ENCODE measurements around the gene TMEM50A. TPM values are rescaled to one million over a fixed set of nuclear protein-coding genes. Genes with fewer than 3 reads are reported as not detected.
"Not testable (repeated sequence)": the region's sequence is repeated elsewhere in the genome, so short reads cannot be mapped to it uniquely, and the experiment has no call there.

Gene TMEM50A
- total and polyA plus RNA-seq, 9 of the 15 experiments (the other 6 are each of a cell fraction or from before 2014, with no cell fraction given) = 43.7 to 195 (median 137) TPM

GRCh38 chr1:25369691-25370271 lies 31.6 kb downstream of the TMEM50A start (continued):
- TF ChIP-seq NR2C1 (IDR thresholded peaks at IDR 0.05); TEAD4 (CRISPR knock-in tag; IDR thresholded peaks at IDR 0.05; ENCODE audit: borderline replicate concordance): not testable (repeated sequence)
- TF ChIP-seq NR2C1 (tag; IDR thresholded peaks at IDR 0.05) = peak; percentile 60
- peak; percentile 38 for TF ChIP-seq ATF7 (IDR thresholded peaks at IDR 0.05)
- peak; percentile 66 for TF ChIP-seq TAL1 (IDR thresholded peaks at IDR 0.05)
- peak; percentile 52; the same call in 1 of the 2 replicates for TF ChIP-seq MEF2D (tag; conservative IDR thresholded peaks at IDR 0.05; ENCODE audit: low read depth)
- TF ChIP-seq TEAD4 (IDR thresholded peaks at IDR 0.05; ENCODE audit: low read length) = peak; percentile 76
- TF ChIP-seq SMARCA4 (IDR thresholded peaks at IDR 0.05) = peak; percentile 57; the same call in 1 of the 2 replicates
- TF ChIP-seq CEBPG (CRISPR knock-in tag; IDR thresholded peaks at IDR 0.05) = peak; percentile 10; the same call in 1 of the 2 replicates
- TF ChIP-seq CEBPG (tag; conservative IDR thresholded peaks at IDR 0.05 in 1 of 2, IDR thresholded peaks at IDR 0.05 in 1 of 2) = peak; percentile 19 to 42; a peak in 1 of 4 replicates
- TF ChIP-seq, protein P1, sequence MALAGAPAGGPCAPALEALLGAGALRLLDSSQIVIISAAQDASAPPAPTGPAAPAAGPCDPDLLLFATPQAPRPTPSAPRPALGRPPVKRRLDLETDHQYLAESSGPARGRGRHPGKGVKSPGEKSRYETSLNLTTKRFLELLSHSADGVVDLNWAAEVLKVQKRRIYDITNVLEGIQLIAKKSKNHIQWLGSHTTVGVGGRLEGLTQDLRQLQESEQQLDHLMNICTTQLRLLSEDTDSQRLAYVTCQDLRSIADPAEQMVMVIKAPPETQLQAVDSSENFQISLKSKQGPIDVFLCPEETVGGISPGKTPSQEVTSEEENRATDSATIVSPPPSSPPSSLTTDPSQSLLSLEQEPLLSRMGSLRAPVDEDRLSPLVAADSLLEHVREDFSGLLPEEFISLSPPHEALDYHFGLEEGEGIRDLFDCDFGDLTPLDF (CRISPR knock-in tag; IDR thresholded peaks at IDR 0.05) = 0 out of 2 replicates have a peak, but pooled peaks have one; percentile 22
- peak; percentile 56; the same call in 1 of the 2 replicates for TF ChIP-seq DMBX1 (CRISPR knock-in tag; IDR thresholded peaks at IDR 0.05; ENCODE audit: borderline replicate concordance)
- peak; percentile 91 for TF ChIP-seq SMARCA5 (IDR thresholded peaks at IDR 0.05)
- TF ChIP-seq NFE2 (IDR thresholded peaks at IDR 0.05; ENCODE audit: low read depth) = 0 out of 2 replicates have a peak, but pooled peaks have one; percentile 23
- peak; percentile 68 for TF ChIP-seq GATA2 (CRISPR knock-in tag; IDR thresholded peaks at IDR 0.05)
- TF ChIP-seq NCOR1 (IDR thresholded peaks at IDR 0.05) = peak; percentile 58
- TF ChIP-seq SMAD4 (CRISPR knock-in tag; conservative IDR thresholded peaks at IDR 0.05) = peak; percentile 62; the same call in 1 of the 2 replicates
- TF ChIP-seq MEIS2 (IDR thresholded peaks at IDR 0.05; ENCODE audit: partially characterized antibody) = peak; percentile 89
- TF ChIP-seq LCOR (CRISPR knock-in tag; IDR thresholded peaks at IDR 0.05) = 0 out of 2 replicates have a peak, but pooled peaks have one; percentile 5
- peak; percentile 77; the same call in 1 of the 2 replicates for TF ChIP-seq BCOR (IDR thresholded peaks at IDR 0.05)
- TF ChIP-seq ZNF644 (tag; IDR thresholded peaks at IDR 0.05; ENCODE audit: low read depth) = peak; percentile 86
- peak; percentile 9; the same call in 1 of the 2 replicates for TF ChIP-seq C11orf30 (IDR thresholded peaks at IDR 0.05; ENCODE audit: low read depth)
- TF ChIP-seq HDAC2 (IDR thresholded peaks at IDR 0.05) = peak; percentile 88; the same call in 1 of the 2 replicates
- TF ChIP-seq TRIM24 (IDR thresholded peaks at IDR 0.05) = peak in 1 of 2 experiments; percentile 70; a peak in 2 of 4 replicates
- peak; percentile 96 for TF ChIP-seq ADNP (tag; IDR thresholded peaks at IDR 0.05)
- TF ChIP-seq LARP7 (IDR thresholded peaks at IDR 0.05) = peak; percentile 28; the same call in 1 of the 2 replicates
- TF ChIP-seq, protein P2, sequence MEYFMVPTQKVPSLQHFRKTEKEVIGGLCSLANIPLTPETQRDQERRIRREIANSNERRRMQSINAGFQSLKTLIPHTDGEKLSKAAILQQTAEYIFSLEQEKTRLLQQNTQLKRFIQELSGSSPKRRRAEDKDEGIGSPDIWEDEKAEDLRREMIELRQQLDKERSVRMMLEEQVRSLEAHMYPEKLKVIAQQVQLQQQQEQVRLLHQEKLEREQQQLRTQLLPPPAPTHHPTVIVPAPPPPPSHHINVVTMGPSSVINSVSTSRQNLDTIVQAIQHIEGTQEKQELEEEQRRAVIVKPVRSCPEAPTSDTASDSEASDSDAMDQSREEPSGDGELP (CRISPR knock-in tag; IDR thresholded peaks at IDR 0.05; ENCODE audit: borderline replicate concordance) = peak; percentile 40; the same call in 1 of the 2 replicates
- peak; percentile 76 for TF ChIP-seq CXXC5 (CRISPR knock-in tag; IDR thresholded peaks at IDR 0.05)
- peak; percentile 95 for TF ChIP-seq EHMT2 (IDR thresholded peaks at IDR 0.05)
